ENCODE measurements around the gene ROR1.

The ROR1 gene

DNA sequence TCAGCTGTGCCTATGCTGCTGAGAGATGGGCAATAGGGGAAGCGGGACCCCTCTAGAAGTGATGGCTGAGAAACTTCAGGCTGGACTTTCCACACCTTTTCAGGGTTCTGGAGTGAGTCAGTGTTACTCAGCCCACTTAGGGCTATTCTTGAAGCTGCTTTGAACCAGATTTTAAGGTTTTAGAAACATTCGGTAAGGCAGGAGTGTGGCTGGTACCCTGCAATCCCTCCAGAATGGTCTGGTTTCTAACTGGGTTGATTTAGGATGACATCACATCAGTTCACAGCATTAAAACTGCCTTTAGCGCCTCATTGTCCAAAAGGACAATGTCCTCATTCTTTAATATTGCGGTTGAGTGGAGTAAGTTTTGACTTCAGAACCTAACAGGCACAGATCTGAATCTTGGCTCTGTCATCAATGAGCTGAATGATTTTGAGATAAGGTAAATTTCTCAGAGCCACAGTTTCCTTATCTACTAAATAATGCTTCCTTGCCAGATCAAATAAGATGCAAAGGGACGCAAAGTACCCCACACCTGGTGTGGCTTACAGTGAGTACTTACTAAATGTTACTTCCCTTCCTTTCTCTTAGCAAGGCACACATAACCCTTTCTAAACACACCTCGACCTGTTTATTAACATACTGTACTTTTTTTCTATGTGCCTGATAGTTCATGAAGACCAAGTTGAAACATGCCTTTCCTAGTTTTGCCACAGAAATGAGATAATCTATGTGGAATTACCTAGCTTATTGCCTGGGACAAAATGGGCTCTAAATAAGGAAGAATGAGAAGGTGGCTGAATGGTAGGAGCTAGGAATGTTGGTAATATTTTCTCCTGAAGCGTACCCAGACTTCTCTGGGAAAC is 209.8 kb downstream of the ROR1 start:
- no peak for DNase-seq

DNA sequence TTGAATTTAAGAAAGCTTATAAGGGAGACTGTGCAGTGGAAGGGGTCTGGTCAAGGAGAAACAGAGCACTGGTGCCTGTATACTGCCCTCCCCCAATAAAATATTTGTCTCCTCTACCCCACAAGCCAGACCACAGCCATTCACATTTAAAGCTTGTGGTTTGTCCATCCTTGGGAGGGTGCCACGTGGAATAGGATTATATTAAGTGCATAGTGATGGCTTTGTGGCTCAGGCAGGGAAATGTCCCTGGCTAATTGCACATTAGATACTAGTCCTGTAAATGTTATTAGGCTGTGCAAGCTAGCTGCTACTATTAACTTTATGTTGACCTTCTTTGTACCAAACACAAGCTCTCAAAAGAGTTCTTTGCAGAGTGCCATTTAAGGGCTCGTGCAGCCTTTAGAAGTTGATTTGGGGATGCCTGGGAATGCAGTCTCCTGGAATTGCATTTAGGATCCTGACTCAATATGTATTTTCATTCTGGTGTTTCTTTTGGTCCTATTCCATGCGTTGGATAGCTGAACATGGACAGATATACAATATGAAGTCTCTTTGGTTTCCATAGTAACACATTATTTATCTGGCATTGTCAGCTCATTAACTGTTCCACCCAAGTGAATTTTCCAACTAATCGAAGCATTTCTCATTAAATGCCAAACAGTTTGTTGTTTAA is 210.6 kb downstream of the ROR1 start:
- DNase-seq = no peak

- no peak for DNase-seq
Observed at GRCh38 chr1:63984930-63985290, 211.1 kb downstream of the ROR1 start.

DNA sequence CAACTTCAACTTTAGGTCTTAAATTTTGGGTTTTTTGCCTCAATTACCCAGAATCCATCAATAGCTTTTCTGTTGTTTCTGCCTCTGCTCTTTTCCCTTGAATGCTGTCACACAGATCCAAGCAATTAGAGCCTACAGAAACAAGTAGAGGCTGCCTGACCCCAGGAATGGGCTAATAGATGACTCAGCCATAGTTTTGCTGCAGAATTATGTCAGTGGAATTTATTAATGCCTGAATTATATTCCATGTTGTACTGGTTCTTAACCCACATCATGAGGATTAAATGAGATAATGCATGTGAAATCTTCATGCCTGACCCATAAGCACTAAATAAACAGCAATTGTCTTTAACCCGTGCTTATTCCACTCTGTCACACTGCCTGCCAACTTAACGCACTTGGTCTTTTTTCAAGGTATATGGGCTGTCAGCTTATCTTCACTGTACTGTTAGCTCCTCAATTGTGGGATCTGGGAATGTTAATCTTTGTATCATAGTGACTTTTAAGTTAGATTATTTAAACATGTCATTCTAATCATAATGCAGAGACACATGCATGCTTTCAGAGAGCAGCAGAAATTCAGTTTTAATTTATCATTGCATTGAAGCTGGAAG is 213.3 kb downstream of the ROR1 start:
- no peak for DNase-seq

DNA sequence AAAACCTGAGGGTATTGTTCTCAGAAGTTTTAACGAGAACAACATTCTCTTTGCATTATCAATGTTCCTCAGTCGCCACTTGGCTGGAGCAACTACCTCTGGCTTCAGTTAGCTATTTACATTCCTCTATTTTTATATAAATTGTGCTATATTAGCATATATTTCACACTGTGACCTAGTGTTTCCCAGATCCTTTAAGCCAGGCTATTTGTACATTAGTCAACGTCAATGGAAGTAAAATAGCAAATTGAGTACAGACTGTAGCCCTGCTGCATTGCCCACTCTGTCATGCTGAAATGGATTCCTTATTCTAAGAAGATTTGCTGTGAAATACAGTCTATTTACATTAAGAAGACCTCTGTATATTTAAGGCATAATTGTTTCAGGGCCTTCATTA is 213.8 kb downstream of the ROR1 start:
- no peak for DNase-seq

DNA sequence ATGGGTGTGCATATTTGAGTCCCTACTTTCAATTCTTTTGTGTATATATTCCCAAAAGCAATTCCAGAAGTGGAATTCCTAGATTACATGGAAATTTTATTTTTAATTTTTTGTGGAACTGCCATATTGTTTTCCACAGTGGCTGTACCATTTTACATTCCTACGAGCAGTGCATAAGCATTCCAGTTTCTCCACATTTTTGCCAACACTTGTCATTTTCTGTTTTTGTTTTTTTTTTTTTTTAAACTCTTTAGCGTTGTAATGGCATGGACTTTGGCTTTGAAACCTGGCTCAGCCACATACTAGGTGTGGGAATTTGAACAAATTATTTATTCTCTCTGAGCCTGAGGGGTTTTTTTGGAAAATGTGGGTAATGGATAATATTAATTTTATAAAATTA is 215.1 kb downstream of the ROR1 start:
- no peak for DNase-seq

- DNase-seq = no peak
Observed at GRCh38 chr1:63991685-63992084, 217.9 kb downstream of the ROR1 start.

GRCh38 chr1:64000021-64000420 is 226.2 kb downstream of the ROR1 start:
- no peak for DNase-seq

- no peak for DNase-seq
Observed at GRCh38 chr1:64001038-64001437, 227.2 kb downstream of the ROR1 start.

DNA sequence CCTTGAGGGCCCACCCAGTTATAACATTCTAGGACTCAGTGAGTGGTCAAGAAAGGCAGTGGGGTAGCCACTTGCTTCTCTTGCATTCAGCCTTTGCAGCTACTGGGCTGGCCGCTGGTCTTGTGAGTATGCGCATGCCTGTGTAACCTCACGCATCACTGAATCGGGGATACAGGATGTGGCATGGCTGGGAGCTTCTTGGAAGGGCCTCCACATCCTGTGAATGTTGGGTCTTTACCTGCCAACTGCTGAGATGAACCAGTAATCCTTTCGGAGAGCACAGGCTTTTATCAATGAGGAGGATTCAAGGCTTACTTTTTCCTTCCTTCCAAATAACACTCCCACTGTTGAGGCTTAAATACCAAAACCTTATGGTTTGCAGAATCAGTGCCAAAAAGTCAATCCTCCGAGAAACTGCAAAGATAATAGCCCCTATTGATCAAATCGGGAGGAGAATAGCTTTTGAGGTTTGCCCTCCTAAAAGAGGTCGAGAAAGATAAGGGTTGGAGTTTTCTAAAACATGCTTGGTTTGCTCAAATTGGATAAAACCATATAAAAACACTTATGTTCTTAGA is 230.7 kb downstream of the ROR1 start:
- DNase-seq = no peak

DNA sequence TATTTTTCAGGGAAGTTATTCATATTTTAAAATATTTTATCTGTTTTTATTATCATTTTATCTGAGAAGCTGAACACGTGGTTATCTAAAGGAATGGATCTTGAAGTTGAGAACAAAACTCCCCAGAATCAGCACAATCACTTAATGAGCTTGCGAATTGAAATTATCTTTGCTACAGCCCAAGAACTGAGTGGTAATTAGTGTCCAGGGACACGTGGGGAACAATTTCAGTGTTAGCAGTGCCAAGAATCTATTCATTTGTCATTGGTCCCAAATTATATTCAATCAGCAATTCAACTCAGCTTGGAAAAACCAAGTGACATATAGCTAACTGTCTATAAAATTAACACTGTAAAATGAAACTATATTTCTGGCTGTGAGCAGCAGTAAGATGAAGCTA is 232.0 kb downstream of the ROR1 start:
- no peak for DNase-seq

GRCh38 chr1:64006276-64007051 is 232.6 kb downstream of the ROR1 start:
- no peak for DNase-seq

GRCh38 chr1:64010316-64010715 is 236.5 kb downstream of the ROR1 start:
- DNase-seq = no peak

GRCh38 chr1:64013395-64013794 is 239.6 kb downstream of the ROR1 start:
- no peak for DNase-seq

GRCh38 chr1:64019818-64020217 is 246.0 kb downstream of the ROR1 start:
- no peak for DNase-seq

GRCh38 chr1:64021066-64021465 is 247.2 kb downstream of the ROR1 start:
- DNase-seq = no peak

DNA sequence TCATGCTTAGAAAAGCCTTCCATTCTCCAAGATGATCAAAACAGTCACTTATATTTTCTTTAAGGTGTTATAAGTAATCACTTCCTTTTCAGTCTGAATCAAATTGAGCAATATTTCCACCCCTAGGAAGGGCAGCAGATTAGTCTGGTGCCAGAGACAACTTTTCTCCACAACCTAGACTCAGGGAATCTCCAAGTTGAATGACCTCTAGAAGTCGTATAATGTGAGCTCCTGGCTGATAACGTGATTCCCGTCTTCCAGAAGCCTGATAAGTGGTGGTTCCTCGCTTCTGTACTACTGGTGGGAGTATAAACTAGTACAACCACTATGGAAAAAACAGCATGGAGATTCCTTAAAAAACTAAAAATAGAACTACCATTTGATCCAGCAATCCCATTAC is 251.2 kb downstream of the ROR1 start:
- no peak for DNase-seq

GRCh38 chr1:64029037-64029436 is 255.2 kb downstream of the ROR1 start:
- DNase-seq = no peak

DNA sequence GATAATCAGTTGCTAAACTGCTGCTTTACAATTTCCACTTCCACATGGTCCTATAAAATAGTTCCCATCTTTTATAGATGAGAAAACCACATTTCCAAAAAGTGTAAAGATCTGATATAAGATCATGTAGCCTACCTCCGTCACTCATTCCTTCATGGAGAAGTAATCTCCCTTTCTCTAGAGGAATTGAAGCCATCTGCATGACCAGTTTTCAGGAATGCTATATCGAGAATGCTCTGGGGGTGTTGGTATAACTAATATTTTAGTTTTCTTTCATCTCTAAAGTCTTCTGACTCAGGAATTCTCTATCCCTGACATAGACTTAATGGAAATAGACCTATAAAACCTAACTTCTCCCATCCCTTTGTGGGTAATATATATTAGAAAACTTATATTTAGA is 256.6 kb downstream of the ROR1 start:
- no peak for DNase-seq

DNA sequence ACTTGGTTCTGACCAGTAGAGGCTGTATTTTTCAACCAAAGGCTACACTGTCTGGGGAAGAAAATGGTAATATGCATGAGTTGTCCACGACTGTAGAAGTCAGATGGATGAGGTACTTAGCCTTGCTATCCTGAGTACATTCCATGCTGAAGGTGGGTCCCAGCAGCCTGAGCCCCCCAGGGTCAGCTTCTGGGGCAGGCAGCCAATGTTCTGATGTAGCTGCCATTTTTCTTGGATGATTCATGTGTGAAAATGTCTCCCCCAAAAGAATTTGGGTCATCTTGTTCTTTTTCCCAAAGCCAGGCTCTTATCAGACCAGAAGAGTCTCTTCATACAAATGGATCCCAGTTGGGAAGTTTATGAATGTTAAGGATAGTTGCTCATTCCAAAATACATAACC is 257.4 kb downstream of the ROR1 start:
- no peak for DNase-seq

DNA sequence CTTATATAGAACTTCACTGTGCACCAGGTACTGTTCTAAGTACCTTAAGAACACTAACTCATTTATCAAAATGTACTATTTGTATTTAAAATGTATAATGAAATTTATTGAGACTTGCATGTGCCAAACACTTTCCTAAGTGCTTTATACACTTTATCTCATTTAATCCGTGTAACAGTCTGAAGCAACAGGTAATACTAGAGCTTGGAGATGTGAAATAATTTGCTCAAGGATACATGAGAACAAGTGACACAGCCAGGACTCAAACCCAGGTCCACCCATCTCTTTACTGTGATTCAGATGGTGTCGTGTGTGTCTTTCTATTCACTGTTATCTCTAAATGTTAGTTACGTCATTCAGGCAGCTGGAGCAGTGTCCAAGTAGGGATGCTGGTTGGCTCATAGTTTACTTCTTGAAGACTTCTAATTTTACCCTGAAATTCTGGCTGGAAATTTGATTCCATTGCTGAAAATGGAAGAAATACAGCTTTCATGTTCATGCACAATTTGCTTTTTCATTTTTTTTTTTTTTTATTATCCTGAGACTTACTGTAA is 259.9 kb downstream of the ROR1 start:
- no peak for DNase-seq

DNA sequence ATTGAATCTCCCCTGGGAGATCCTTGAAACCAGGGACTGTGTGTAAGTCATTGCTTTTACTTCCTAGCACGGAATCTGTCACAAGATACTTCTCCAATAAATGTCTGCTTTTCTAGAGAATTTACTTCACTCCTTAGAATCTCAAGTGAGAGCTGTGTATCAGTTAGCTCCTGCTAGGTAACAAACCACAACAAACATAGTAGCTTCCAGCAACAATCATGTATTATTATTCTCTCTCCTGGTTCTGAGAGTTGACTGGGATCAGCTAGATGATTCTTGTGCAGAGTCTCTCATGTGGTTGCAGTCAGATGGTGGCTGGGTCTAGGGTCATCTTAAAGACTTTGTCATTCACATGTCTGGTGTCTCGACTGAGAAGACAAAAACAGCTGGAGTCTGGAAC is 262.7 kb downstream of the ROR1 start:
- no peak for DNase-seq

GRCh38 chr1:64038119-64038518 is 264.3 kb downstream of the ROR1 start:
- DNase-seq = no peak

Data from NCI-H2227 treated with DMSO at 0.1 percent for 48 hours (cell line).